ENCODE results near the gene USP40.

Gene USP40

DNA sequence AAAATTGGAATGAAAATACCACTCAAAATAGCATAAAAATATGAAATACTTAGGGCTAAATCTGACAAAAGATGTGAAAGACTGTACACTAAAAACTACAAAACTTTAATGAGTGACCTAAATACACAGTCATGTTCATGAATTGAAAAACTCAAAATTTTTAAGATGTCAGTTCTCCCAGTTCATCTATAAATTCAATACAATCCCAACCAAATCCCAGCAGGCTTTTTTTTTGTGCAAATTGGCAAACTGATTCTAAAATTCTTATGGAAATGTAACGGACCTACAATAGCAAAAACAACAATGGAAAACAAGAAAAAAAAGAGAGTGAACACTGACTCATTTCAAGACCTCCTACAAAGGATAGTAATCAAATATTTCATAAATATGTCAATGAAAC, 4.4 kb upstream of the USP40 start:
- H3K4me1 ChIP-seq (ENCODE audit: control insufficient read depth in 1 of 2, insufficient read depth in 1 of 2, low read depth in 1 of 2, low read length in 1 of 2): peaks cover 1 to 3% of the 10 kb centered on the region in 2 experiments
- TF ChIP-seq CTCF (IDR thresholded peaks at IDR 0.05): no peak

GRCh38 chr2:233565685-233566140, 869 bp downstream of the USP40 start:
- H3K4me3 ChIP-seq (ENCODE audit: low read depth in 1 of 2, low read length in 1 of 2): peak overlapping the region; percentile 77 to 83
- TF ChIP-seq CTCF (IDR thresholded peaks at IDR 0.05): no peak
- H3K27me3 ChIP-seq: peaks cover 31% of the 10 kb centered on the region
- H3K4me1 ChIP-seq (ENCODE audit: control insufficient read depth in 1 of 2, insufficient read depth in 1 of 2, low read depth in 1 of 2, low read length in 1 of 2): peaks cover 3 to 5% of the 10 kb centered on the region in 2 experiments
- H3K36me3 ChIP-seq: no peaks in the 10 kb centered on the region
- H3K9me3 ChIP-seq: no peaks in the 10 kb centered on the region
- no peak overlapping the region for H3K27ac ChIP-seq

More for the DNA sequence above, 4.4 kb upstream of the USP40 start:
- no peaks in the 10 kb centered on the region for H3K9me3 ChIP-seq
- no peak overlapping the region for H3K4me3 ChIP-seq (ENCODE audit: low read depth in 1 of 2, low read length in 1 of 2)
- H3K27me3 ChIP-seq: peaks cover 43% of the 10 kb centered on the region
- no peaks in the 10 kb centered on the region for H3K36me3 ChIP-seq
- H3K27ac ChIP-seq: no peak overlapping the region

GRCh38 chr2:233563663-233564430, 2.7 kb downstream of the USP40 start:
- no peaks in the 10 kb centered on the region for H3K9me3 ChIP-seq
- no peak for TF ChIP-seq CTCF (IDR thresholded peaks at IDR 0.05)
- no peak overlapping the region for H3K27ac ChIP-seq
- H3K27me3 ChIP-seq: peaks cover 23% of the 10 kb centered on the region
- no peaks in the 10 kb centered on the region for H3K36me3 ChIP-seq
- peaks cover 3 to 5% of the 10 kb centered on the region in 2 experiments for H3K4me1 ChIP-seq (ENCODE audit: control insufficient read depth in 1 of 2, insufficient read depth in 1 of 2, low read depth in 1 of 2, low read length in 1 of 2)
- no peak overlapping the region for H3K4me3 ChIP-seq (ENCODE audit: low read depth in 1 of 2, low read length in 1 of 2)

GRCh38 chr2:233556881-233557736, 9.5 kb downstream of the USP40 start:
- no peak for TF ChIP-seq CTCF (IDR thresholded peaks at IDR 0.05)
- Histone ChIP-seq H3K36me3 (no peaks in the 10 kb centered on the region), H3K4me1 (ENCODE audit: control insufficient read depth in 1 of 2, insufficient read depth in 1 of 2, low read depth in 1 of 2, low read length in 1 of 2) (peaks cover 0 to 8% of the 10 kb centered on the region in 2 experiments), H3K27me3 (no peaks in the 10 kb centered on the region), H3K4me3 (ENCODE audit: low read depth in 1 of 2, low read length in 1 of 2) (no peak overlapping the region), H3K9me3 (no peaks in the 10 kb centered on the region), H3K27ac (no peak overlapping the region)

DNA sequence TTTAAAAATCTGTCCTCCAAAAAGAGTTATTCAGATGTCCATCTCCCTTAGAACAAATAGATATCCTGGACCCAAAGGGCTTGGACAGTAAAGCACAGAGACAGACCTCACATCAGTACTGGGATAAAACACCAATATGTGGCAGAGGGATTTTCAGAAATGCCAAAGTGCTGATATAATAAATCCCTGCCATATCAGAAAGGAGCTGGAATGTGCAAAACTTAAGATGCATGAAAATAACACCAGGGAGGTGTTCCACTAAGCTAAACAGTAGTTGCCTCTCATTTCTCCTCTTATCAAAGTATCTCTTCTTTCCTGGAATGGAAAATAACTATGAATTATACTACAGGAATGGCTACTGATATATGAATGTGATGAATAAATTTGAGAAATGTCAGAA, 13.2 kb downstream of the USP40 start:
- Histone ChIP-seq H3K27ac (no peak overlapping the region), H3K4me3 (ENCODE audit: low read depth in 1 of 2, low read length in 1 of 2) (no peak overlapping the region), H3K9me3 (no peaks in the 10 kb centered on the region), H3K27me3 (no peaks in the 10 kb centered on the region), H3K4me1 (ENCODE audit: control insufficient read depth in 1 of 2, insufficient read depth in 1 of 2, low read depth in 1 of 2, low read length in 1 of 2) (peaks cover 0 to 8% of the 10 kb centered on the region in 2 experiments), H3K36me3 (no peaks in the 10 kb centered on the region)
- TF ChIP-seq CTCF (IDR thresholded peaks at IDR 0.05): no peak

Measured in neutrophil (primary cell).